CD4-positive, alpha-beta T cell treated with Interleukin-6 at 100 ng/mL for 8 hours (primary cell): ENCODE measurements around the gene YTHDF1.

ENCODE experiments used
- DNase-seq: peaks from one replicate; pipeline ENCODE4 v3.0.0-alpha.2; 2020; ENCODE audit warnings: mixed read lengths, low spot score

YTHDF1 gene

DNA sequence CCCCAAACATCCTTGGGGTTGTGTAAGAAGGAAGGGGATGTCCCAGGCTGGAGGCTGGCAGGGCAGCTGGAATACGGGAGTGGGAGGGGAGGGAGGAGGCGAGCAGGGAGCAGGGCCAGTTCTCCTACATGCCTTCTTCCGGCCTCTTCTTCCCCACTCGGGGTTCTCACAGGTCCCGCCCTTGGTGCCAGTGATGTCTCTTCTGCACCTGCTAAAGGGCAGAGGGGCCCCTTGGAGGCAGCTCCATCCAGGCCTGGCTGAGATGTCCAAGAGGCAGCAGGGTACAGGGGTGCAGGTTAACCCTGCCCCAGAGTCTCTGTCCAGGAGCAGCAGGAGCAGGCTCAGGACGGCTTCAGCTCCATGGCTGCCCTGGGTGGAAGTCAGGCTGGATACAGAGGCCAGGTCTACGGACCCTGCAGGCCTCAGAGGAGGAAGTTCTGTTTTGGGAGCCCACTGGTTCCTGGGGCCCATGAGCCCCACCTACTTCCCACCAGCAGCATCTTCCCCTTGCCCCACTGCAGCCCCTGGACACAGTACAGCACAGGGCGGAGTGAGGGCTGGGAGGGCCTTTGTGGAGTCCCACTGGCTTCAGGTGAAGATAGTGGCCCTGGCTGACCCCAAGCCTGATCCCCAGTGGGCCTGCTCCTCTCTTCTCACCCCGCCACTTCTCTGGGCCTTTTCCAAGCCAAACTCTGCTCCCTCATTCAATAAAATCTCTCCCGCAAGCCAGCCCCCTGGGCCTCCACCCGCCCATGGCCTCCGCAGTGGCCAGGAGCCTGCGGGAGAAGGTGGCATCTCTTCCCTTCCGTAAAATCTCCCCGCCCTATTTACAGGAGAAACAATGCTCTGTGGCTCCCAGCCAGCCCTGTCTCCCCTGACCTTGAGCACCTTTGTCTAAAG, 60.4 kb downstream of the YTHDF1 start:
- DNase-seq: no peak

DNA sequence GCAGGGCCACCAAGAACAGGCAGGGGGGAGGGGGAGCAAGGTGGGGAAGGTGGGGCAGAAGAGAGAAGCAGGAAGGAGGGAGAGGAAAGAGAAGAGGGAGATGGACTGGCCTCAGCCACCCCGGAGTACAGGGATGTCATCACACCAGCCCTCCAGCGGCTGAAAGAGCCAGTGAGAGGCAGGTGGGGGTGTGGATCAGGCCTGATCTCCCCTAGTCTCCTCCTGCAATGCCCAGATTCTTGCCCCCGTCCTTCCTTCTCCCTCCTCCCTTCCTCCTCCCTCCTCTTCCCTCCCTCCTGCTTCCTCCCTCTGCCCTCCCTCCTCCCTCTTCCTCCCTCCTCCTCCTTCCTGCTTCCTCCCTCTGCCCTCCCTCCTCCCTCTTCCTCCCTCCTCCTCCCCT, 61.5 kb downstream of the YTHDF1 start:
- no peak for DNase-seq

DNA sequence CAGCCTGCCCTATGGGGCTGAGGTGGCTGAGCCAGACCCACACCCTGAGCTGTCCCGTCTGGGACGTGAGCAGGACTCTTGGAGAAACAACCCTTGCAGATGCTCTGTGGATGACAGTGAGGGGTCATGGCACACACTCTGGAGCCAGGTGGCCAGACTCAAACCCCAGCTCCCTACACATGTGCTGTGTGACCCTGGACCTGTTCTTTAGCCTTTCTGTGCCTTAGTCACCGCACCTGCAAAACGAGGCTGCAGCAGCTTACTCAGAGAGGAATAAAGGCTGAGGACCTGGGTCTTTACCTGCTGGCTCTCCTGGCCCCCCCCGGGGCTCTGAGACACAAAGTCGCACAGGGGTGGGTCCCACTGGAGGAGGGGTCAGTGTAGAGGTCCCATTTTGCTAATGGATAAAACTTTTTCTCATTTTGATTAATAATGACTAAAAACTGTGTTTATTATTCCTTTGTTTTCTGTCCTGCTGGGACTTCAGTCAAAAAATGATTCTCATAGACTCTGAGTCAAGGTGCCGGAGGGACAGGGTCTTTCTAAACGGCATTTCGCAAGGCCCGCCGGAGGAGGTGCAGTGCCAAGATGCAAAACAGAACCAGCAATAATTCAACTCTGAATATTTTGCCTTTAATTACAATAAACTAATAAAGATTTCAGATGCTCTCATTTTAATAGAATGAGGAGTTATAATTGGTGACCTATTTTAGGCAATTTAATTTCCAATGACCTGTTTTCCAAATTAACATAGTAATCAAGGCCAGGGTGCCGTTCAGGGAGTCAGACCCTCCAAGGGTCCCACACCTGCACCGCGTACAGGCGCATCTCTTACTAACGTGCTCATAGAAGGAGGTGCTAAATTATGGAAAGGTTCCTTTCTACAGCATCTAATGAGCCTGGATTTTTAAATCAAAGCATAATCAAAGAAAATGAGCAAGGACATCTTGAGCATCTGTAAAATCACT, 62.4 kb downstream of the YTHDF1 start:
- no peak for DNase-seq

DNA sequence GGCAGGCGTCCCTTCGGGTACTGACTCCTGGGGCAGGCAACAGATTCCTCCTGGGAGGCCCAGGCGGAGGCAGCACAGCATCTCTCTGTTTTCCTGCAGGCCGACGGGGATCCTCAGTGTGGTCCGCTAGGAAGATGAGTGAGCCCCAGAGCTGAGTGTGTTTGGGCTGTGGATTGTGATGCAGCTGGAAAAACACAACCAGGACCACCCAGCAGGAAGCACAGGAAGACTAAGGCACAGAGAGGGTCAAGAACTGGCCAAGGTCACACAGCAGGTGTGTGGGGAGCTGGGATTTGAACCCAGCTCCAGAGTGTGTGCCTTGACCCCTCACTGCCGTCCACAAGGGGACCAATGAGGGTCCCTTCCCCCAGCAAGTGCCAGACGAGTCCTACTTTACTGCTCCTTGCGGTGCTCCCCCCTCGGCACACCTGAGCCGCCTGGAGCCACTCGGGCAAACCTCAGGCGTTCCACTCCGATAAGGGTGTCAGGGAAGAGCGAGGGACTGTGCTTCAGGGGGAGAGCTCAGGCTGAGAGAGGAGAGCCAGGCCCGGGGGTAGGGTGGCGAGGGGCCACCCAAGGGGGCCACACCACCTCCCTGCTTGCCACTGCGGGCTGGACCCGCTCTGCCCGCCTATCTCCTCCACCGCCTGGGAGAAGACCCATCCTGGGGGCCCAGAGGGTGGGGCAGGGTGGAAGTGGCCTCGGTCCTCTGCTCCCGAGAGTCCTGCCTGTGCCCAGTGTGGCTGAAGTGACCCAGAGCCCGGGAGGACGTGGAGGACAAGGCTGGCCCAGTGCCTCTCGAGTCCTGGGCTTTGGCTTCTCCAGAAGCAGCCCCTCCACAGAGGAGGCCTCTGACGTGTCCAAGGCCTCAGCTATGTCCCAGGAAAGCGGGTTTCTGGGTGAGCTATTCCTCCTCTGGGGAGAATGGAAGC, 63.3 kb downstream of the YTHDF1 start:
- DNase-seq: no peak

DNA sequence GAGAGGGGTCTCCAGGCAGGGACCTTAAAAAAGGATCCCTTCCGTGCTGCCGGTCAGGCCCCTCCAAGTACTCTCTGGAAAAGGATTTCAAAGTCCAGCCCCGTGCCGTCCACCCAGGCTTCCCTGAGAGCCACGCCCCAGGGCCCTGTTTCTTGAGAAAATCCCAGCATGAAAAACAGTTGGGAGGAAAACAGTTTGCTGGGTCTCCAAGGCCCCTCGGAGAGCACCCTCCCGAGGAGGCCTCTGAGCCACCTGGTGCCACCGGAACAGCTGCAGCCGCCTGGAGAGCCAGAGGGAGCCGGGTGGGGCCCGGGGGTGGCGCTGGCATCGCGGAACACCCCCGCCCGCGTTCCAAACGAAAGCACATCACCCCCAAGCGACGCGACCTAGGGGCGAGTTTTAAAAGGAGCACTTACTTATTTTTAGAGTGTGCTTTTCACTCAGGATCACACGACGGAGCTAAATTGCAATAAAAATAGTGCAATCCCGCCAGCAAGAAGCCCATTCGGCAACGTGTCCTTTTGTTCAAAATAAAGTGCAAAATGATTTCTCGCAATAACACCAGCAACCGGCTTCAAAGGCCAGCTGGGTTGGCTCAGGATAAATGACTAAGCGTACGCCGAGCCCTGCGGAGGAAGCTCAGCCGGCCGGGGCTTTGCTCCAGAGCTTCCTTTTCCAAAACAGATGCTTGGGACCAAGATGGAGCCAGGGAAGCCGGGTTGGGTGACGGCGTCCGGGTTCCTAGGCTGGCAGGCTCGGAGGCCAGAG, 64.2 kb downstream of the YTHDF1 start:
- DNase-seq: no peak

DNA sequence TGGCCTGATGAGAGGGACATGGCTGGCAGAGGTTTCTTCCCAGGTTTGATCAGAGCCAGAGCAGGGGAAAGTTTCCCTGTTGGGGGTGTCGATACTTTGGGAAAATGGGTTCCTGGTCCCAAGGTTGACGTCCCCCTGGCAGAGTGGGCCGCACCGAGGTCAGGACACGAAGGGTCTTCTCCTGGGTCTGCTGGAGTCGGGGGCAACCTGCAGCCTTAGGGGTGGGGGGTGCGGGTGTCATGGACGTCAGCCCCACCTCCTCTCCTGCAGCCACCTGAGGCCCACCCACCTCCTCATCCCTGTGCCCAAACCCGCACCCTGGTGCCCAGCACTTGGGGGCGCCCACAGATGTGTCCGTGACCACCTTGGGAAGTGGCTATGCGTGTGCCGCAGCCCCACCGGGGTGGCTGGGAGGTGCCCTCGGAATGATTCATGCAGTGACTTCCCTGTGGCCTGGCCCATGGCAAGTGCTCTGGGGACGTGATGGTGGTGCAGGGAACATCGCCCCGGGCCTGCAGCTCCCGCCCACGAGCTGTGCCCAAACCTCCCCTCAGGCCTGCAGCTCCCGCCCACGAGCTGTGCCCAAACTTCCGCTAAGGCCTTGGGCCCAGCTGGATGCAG, 64.9 kb downstream of the YTHDF1 start:
- no peak for DNase-seq

DNA sequence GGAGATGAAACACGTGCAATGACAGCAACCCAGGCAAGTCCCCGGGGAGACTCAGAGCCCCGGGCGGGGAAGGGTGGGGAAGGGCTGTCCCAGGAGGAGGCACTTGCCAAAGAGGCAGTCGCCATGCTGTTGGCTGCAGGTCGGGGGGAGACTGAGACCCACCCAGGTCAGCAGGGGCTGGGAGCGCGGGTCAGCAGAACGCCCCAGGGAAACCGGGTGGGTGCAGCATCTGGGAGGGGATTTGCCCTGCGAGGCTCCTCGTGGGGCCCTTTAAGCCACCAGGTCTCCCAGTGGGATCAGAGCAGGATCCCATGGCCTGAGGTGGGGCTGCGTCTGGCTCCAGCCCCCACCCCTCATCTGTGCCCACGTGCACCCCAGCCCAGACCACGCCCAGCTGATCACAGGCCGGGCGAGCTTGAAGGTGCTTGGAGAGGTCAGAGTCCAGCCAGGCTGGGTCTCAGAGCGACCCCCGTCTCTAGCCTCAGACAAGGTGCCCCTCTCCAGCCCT, 65.5 kb downstream of the YTHDF1 start:
- no peak for DNase-seq

DNA sequence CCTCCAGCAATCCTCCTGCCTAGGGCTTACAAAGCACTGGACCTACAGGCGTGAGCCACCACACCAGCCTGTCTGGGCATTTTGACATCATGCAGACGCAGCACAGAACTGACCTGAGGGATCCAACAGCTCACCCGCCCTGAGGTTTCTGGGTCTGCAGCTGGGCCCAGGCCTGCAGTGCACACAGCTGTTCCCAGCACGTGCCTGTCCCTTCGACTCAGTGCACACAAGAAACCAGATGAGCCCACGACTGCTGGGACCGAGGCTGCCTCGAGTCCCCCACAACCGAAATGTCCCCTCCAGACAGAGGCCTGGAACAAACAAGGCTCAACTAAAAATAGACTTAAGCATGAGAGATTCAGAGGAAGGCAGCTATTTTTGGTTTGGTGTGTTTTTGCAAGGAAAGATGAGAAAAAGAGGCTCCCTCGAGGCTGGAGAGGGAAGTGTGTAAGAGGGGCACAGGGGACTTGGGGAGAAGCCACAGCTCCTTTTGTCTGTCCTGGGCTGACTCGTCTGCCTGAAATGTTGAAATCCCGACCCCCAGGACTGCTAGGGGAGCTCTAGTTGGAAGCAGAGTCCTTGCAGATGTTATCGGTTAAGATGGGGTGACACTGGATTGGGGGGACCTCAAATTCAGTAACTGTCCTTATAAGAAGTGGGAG, 66.3 kb downstream of the YTHDF1 start:
- no peak for DNase-seq

DNA sequence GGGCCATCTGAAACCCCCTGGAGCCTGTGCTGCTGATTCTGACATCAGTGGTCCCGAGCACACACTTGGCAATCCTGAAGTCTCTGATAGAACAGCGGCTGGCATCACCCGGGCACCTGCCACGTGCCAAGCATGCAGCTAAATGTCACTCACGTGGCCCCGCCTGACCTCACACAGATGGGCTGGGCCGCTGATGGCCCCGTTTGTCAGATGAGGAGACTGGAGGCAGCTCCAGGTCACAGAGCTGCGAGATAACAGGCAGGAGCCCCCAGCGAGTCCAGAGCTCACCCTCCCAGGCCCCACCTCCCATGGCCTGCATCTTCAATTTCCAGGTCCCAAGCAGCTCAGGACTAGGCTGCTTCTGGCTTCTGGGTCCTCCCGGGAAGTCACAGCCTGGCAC, 67.2 kb downstream of the YTHDF1 start:
- no peak for DNase-seq

DNA sequence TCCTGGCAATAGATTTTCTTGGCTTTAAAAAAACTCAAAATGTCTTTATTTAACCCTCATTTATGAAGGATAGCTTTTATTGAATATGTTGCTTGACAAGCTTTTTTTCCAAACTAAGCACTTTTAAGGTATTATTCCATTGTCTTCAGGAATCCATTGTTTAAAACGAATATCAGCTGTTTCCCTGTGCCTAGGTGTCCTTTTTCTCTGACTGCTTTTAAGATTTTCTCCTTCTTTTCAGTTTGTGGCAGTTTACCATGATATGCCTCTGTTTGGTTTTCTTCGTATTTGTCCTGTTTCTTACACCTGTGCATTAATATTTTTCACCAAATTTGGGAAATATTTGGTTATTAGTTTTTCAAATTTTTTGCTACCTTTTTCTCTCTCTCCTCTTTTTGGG, 68.4 kb downstream of the YTHDF1 start:
- no peak for DNase-seq
